COLO829 (cell line): ENCODE data around the gene TEF.
"Not testable (repeated sequence)": the region's sequence is repeated elsewhere in the genome, so short reads cannot be mapped to it uniquely, and the experiment has no call there.

Experiments
- DNase-seq: peaks from one replicate; pipeline ENCODE4 v3.0.0; 2012; ENCODE audit warnings: low spot score

Gene TEF

DNA sequence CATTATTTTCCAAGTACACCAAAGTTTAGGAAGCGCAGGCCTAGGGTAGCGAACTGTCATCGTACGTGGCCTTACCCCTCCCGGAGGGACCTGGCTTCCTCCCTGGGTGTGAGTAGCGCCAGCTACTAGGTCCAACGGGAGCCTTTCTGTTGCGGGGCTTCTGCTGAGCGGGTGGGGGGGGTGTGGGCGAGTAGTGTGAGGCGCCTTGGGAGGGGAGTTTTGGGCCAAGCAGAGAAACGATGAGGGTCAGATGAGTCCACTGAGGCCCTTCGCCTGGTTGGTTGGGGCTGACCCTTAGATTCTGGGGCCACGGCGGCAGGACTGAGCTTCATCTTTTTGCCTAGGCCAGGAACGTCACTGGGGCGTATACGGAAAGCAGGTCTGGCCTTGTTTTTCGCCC lies 868 bp downstream of the TEF start:
- DNase-seq, result no peak

DNA sequence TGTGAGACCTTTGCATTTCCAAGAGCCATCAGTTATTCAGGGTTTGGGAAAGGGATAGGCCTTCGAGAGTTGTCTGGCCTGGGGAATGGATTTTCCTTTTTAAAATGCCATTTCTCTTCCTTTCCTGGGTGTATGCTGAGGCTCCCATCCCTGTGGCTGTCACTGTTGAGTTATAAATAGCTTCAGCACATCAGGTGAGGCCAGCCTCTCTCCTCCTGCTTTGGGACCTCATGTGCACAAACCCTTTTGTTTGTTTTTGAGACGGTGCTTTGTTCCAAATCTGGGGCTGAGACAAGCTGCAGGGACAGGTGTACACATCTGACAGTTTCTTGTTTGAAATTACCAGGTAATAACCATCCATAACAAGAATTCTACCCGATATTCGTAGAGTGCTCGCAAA lies 1.3 kb downstream of the TEF start:
- no peak for DNase-seq

DNA sequence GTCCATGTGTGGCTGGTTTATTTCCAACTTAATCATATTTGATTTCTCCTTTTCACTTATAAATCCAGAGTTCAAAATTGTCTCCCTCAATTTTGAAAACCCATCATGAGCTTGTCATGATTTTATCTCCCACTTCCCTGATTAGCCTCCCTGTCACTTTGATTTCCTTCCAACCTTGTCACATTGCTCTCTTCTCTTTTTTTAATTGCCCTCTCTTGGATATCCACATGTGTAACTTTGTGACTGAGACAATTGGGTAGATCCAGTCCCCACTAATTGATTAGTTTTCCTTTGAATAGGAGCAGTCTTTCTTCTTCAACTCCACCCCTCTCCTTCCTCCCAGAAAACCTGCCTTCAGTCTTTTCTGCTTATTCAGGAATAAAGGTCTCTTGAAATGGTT lies 2.4 kb downstream of the TEF start:
- no peak for DNase-seq

DNA sequence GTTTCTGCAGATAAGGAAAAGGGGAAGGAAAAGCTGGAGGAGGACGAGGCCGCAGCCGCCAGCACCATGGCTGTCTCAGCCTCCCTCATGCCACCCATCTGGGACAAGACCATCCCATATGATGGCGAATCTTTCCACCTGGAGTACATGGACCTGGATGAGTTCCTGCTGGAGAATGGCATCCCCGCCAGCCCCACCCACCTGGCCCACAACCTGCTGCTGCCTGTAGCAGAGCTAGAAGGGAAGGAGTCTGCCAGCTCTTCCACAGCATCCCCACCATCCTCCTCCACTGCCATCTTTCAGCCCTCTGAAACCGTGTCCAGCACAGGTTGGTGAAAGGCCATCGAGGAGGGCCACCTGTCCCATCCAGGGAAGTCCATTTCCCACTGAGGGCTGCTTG lies 5.6 kb downstream of the TEF start:
- DNase-seq, result no peak

DNA sequence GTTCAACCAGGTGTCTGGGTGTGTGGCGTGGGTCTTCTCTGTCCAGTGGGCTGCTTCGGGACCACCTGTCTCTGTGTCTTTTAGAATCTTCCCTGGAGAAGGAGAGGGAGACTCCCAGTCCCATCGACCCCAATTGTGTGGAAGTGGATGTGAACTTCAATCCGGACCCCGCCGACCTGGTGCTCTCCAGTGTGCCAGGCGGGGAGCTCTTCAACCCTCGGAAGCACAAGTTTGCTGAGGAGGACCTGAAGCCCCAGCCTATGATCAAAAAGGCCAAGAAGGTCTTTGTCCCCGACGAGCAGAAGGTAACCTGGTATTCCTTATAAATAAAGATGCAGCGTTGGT lies 12.2 kb downstream of the TEF start:
- no peak for DNase-seq

DNA sequence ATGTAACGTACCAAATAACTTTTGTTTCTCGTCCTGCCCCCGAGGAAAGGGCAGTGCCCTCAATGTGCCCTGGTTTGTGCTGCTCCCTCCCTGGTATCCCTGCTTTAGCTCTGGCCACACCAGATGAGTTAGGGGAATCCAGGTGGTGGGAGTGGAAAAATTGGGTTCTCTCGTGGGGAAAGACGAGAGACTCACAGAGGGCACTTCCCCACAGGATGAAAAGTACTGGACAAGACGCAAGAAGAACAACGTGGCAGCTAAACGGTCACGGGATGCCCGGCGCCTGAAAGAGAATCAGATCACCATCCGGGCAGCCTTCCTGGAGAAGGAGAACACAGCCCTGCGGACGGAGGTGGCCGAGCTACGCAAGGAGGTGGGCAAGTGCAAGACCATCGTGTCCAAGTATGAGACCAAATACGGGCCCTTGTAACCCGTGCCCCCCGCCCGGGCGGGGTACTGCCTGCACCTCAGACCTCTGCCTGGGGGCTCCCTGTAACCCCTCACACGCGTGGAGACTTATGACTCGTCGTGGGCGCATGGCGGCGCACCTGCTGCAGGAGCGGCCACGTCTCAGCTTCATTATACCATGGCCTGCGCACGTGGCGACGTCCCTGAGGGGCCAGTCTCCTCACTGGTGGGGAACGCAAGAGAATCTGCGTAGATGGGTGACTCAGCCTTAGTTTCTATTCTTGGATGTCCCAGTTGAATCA lies 13.9 kb downstream of the TEF start:
- DNase-seq, result no peak

DNA sequence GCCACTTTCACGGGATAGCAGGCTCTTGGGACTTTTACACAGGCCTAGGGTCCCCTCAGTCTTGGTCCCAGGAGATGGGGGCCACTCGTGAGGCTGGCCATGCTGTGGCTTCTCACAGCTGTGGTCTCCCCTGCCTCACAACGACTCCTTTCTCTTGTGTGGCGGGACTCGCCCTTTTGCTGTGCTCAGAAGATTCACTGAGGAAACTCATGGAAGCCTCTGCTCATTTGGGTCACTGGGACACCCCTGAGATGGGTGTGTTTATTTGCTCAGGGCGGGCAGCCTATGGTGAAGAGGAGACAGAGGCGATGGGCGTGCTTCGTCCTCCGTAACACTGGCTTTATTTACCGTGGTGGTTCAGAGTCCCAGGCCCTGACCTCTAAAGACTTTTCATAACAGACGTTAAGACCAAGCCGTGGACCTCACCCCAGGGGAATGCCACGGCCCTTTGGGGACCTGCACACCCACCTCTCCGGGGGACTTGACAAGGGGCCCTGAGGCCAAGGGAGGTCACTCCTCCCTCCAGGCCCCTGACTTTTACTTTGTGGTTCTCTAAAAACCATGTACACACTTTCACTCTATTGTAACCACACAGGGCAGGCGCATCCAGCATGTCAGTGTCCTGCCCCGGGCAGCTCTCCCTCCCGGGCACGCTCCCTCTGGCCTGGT lies 15.5 kb downstream of the TEF start:
- no peak for DNase-seq

DNA sequence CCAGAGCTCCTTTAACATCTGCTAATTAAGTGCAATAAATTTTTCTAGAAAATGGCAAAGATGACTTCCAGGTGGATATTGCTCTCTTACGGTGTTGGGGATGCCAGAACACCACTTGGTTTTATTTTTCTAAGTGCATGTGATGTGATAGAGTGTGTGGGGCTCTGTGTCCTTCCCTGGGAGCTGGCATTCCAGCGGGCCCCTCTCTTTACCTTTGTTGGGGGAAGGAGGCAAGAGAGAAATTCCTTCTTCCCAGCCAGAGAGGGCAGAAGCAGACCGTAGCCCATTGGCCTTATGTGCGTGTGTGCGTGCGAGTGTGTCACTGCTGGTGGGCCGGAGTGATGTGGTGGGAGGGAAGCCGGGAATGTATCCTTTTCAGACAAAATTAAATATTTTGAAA lies 17.2 kb downstream of the TEF start:
- no peak for DNase-seq

DNA sequence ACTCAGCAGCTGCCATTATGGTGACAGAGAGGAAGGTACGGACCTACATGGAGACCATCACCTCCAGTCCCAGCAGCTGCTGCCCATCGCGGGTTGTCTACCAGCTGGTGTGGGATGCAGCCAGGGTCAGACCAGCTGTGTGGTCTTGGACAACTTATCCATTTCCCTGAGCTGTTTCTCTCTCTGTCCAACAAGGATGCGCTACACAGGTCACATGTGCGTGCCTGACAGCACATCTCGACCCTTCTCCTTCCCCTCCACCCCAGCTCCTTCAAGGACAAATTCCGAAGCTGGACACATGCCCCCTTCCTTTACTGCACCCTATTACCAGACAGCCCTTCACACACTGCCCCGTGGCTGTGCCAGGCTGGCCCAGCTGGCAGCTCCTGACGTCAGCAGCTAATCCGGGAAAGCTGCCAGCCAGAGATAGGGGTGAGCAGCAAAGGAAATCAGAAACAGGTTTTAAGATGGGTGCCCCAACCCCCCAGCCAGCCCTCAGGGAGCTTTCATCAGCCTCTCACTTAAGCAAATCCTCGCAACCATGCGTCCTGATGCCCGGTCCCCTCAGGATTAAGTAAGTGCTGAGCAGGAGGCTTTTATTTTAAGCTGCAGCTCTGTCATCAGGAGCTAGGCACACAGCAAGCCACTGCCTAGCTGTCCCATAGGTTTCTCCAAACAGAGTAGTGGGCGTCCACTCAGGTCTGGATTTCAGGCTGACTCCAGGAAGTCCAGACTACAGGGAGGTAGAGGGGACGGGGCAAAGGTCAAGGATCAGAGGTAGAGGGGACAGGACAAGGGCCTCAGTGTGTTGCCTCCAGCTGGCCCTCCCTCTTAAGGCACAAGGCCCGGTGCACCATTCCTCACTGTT lies 20.3 kb downstream of the TEF start:
- DNase-seq, result peak; percentile 62

DNA sequence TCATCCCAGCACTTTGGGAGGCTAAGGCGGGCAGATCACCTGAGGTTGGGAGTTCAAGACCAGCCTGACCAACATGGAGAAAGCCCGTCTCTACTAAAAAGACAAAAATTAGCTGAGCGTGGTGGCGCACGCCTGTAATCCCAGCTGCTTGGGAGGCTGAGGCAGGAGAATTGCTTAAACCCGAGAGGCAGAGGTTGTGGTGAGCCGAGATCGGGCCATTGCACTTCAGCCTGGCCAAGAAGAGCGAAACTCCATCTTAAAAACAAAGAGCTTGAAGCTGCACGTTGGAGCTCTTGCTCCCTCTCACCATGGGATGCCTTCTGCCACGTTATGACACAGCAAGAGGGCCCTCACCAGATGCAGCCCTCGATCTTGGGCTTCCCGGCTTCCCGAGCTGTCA lies 21.1 kb downstream of the TEF start:
- DNase-seq, result not testable (repeated sequence)

DNA sequence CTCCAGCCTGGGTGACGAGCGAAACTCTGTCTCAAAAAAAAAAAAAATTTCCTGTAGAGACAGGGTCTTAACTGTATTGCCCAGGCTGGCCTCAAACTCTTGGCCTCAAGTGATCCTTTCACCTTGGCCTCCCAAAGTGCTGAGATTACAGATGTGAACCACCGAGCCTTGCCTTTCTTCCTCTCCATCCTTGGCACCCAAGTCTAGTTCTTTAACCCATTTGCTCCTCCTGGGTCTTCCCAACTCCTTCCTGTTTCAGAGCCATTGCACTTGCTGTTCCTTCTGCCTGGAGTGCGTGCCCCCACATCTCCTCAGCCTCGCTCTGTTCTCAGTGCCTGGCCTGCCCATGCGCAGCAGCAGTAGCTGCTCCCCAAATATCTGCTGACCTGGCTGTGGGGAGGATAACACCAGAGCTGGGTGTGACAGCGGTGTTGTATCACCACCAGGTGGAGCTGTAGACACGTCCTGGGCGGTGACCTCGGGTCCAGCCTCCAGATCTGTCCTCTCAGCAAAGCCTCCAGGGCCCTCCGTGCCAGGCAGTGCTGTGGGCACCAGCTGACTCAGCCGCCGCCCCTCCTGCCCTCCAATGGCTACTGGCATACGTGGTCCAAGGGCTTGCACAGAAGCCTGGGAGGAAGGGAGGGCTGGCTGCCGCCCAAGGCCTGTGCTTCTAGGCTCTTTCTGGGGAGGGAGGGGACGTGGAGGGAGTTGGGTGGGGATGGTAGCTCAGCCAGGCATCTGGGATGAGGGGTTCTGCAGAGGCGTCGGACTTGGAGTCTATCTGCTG lies 22.0 kb downstream of the TEF start:
- DNase-seq, result peak; percentile 98

DNA sequence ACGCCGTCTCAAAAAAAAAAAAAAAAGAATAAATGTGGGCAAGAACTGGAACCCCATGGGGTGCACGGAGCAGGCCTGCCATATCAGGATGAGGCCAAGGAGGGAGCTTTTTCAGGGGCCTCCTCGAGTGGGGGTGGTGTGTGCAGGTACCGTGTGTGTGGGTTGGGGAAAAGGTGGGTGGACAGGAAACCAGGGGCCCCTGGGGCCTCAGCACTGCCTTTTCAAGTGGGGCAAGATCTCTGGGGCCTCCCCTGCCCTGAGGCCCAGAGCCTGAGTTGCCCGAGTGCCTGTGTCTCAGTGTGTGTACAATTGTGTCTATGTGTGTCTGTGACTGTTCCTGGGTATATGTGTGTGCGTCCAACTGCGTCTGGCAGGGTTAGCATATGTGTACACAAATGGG lies 23.8 kb downstream of the TEF start:
- DNase-seq, result no peak

DNA sequence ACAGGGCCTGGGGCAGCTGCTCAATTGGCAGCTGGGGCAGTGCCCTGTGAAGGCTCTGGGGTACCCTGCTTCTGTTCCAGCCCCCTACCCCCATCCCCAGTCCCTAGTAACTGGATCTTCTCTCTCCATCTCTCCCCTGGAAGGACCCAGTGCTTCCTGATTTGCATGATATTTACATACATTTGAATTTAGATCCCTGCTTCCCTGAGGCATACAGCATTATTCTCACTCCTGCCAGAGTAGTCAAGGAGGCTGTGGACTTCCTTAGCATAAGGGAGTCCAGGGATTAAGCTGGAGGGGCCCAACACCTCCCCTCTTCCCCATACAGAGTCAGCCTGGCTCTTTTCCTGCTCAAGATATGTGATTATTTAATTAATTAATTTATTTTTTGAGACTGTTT lies 24.7 kb downstream of the TEF start:
- no peak for DNase-seq

DNA sequence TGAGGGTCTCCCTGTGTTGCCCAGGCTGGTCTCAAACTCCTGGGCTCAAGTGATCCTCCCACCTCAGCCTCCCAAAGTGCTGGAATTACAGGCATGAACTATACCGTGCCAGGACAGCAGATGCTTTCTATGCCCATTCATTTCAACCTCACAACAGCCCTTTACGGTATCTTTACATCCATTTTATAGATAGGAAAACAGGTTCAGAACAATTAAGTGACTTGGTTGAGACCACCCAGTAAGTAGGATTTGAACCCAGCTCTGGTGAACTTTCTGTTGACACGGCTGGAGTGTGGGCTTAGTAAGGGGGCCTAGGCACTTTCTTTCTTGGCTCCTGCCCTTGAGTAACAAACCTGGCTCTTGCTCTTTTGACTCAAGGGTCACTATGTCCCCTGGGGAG lies 25.7 kb downstream of the TEF start:
- DNase-seq, result no peak

DNA sequence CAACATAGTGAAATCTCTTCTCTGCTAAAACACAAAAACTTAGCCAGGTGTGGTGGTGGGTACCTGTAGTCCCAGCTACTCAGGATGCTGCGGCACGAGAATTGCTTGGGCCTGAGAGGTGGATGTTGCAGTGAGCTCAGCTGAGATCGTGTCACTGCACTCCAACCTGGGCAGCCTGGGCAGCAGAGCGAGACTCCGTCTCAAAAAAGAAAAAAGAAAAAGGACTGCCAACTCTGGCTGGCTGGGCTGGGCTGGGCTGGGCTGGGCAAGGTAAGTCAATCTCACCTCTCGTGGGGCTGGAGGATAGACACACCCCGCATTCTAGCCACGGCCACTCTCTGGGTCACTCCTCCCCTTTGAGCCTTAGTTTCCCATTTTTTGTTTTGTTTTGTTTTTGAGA lies 26.9 kb downstream of the TEF start:
- no peak for DNase-seq

DNA sequence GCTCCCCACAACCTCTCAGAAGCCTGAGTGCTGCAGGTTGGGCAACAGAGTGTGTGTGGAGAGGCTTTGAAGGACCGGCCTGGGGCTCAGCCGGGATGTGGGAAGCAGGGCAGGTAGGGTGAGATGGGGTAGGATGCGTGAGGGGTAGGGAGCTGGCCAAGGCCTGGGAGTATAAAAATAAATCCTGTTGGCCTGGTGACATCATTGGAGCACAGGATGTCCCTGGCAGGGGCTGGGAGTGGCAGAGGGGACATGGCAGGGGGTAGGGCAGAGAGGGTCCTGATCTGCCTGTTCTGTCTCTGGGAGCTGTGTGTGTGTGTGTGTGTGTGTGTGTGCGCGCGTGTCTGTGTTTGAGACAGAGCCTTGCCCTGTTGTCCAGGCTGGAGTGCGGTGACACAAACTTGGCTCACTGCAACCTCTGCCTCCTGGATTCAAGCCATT lies 28.6 kb downstream of the TEF start:
- DNase-seq, result no peak

DNA sequence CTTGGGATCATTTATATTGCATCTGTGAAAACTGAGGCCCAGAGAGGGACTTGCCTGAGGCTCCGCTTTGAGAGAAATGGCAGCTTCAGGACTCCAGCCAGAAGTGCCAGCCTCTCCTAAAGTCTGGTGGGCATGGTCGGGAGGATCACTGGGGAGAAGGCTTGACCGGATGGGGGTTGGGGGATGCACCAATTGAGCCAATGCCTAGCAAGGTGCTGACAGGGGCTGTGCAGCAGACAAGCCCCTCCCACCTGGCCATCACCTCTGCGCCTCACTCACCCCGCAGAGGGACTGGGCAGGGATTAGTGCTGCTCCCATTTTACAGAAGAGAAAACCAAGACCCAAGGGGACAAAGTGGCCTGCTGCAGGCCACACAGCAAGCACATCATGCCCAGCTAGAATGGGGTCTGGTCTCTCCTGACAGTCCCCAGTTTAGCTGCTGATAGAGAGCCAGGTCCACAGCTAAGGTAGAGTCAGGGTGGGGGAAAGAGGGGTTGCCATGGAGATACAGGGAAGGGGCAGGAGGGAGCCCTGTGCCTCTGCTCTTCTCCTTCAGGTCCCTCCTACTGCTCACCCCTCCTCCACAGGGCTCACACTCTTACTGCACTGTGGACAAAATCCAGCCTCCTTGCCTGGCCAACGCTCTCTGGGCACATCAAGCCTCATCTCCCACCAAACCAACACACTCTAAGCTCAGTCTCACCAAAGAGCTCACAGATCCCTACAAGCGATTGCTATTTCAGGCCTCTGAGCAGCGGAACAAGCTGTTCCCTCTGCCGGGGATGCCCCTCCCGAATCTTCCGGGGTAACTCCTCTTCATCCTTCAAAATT lies 29.5 kb downstream of the TEF start:
- no peak for DNase-seq

DNA sequence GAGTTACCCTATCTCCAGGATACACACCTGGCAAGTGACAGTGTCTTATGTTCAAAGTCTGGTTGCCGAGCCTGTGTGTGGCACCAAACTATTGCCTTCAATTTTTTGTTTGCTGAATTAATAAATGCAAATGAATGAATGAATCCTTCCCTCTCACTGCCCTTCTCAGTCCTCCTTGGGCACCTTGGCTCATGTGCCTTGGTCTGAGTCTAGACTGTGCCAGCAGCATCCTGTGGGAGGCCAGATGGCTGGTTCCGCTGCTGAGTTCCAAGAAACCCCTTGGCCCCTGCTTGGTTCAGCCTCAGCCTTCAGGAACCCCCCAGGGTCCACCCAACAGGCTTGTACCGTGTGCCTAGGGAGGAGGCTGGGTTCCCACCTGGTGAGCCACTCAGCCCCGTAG lies 33.8 kb downstream of the TEF start:
- DNase-seq, result no peak

DNA sequence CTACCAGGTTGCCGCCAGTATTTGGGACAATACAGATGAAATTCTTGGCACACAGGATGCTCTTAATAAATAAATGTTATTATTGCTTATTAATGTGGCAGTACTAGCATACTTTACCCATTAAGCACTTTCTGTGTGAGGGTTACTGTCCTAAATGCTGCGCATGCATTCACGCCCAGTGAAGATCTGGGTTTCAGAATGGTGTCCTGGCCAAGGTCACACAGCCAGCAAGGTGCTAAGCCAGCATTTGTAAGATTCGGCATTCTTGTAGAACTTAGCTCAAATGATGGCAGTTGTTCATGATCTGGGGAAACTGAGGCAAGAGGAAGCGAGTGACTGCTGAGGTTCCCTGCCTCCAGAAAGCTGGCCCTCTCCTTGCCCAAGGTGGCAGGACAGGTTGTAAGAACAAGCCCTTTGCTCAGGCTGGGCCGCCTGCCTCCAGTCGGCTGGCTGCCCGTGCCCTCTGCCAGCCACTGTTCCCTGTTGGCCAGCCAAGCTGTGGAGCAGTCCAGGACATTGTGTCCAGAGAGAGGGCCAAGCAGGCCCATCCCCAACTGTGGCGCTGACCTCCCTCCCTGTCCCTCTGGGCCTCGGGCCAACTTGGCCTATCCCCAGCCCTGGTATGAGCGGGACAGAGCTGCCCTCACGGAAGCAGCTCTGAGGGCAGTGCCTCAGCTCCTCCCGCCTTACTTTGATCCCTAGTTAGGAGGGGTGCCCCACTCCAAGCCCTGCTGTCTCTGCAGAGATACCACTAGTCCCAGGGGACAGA lies 36.1 kb downstream of the TEF start:
- no peak for DNase-seq

DNA sequence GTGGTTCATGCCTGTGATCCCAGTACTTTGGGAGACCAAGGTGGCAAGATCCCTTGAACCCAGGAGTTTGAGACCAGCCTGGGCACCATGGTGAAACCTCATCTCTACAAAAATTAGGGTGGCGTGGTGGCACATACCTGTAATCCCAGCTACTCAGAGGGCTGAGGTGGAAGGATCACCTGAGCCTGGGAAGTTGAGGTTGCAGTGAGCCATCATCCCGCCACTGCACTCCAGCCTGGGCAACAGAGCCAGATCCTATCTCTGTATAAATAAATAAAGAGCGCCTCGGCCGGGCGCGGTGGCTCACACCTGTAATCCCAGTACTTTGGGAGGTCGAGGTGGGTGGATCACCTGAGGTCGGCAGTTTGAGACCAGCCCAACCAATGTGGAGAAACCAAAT lies 37.0 kb downstream of the TEF start:
- DNase-seq, result no peak
